HL-60/S4 (cell line): ENCODE data around the gene SERPINI1.

Source experiments
- in situ Hi-C: fragments of 300-500 bp; cut with MboI; formaldehyde crosslinking; loops from 2 replicates; pipeline ENCODE4 v1.14.3; 2022; ENCODE audit warnings: low sequenced_read_pairs

Gene SERPINI1

DNA sequence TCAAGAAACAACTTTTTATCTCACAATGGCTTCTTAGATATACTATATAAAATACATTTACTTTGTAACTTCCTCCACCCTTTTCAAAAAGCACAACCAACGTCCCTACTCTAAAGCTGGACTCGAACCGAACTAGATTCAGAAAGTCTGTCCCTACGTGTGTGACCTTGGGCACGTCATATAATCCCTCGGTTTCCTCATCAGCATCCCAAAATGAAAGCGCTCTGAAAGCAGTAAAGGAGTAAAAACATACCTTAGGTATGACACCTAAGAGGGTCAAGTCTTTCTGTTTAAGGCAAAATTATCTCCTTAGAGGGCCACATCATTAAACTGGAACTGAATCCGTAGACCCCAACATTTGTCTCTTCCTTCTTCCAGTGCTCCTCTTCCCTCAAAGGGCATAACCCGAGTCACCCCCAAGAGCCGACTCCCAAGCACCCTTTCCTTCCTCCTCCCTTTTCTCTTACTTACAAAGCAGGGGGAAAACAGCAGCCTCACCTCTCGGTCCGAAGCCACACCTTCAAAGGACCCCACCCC is 1.5 kb upstream of the SERPINI1 start:
- in situ Hi-C loops = no loop called here

- in situ Hi-C loops = no loop called here
These were observed 856 bp upstream of the SERPINI1 start, which contains the start of gene PDCD10 for GRCh38 chr3:167734498-167735232. PDCD10 (minus strand) TSS chr3:167734892; CDS start chr3:167720157, 14,735 bp downstream.

- in situ Hi-C loops = no loop called here
These were observed 805 bp downstream of the SERPINI1 start for GRCh38 chr3:167736264-167736787.

DNA sequence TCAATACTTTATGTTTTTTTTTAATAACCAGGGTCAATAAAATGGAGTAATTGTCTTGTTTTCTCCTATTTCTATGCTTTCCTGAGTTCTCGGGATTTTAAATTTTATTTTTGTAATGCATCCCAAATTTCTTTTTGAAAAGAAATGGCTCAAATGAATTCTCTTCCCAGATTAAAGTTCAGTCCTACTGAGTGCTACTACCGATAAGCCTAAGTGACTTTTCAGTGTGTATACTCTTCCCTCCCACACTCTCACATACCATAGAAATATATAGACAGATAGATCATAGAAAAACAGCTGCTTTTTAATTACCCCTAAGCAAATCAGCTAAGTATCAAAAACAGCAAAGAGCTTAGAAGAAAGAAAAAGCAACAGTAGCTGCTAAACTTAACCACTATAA is 1.5 kb downstream of the SERPINI1 start:
- in situ Hi-C loops = no loop called here

GRCh38 chr3:167738037-167738436 is 2.5 kb downstream of the SERPINI1 start:
- in situ Hi-C loops = no loop called here

DNA sequence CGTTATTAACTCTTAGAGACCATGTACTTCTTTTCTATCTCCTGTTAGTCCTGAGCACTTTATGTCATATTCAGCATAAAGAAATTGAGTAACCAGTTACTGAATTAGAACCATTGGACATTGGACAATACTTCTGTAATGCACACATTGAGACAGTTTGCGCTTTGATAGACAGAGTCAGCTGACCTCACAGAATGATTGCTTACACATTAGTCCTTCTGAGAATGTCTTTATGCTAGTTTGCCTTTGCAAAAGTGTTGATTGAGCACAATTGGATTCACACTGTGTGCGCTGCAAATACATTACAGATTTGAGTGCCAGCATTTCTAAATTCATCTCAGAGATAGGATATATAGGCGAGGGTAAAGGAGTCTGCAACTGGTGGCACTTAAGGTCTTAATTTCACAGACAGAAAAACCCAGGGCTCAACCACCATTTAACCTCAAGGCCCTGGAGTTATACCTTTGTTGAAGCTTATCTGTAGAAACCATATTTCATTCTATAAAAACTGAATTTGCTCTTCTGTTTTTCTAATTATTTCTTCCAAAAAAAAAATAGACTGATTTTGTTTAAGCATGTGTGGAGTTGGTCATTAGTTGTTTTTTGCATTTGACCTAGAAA is 3.8 kb downstream of the SERPINI1 start:
- in situ Hi-C loops = no loop called here

GRCh38 chr3:167740961-167741587 is 5.6 kb downstream of the SERPINI1 start:
- in situ Hi-C loops = no loop called here

- in situ Hi-C loops = no loop called here
These were observed 6.8 kb downstream of the SERPINI1 start for GRCh38 chr3:167742338-167742737.

- in situ Hi-C loops = no loop called here
These were observed 8.3 kb downstream of the SERPINI1 start for GRCh38 chr3:167743799-167744198.

- in situ Hi-C loops = no loop called here
These were observed 13.7 kb downstream of the SERPINI1 start for GRCh38 chr3:167749209-167749608.

DNA sequence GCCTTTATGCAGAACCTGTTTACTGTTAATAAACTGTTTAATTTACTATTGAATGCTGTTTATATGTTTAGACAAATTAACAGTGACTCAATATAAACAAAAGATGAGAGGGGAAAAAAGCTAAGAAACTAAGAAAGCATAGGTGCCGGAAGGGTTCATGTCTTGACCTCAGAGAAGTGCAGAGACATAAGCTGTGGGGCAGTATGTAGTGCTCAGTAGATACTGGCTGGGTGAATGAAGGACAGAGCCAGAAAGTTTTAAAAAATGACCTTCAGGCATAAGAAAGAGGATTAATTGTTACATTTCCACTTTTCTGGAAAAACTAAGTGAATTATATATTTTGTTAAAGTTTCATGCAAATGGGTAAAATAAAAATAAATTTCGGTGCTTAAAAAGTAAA is 14.2 kb downstream of the SERPINI1 start:
- in situ Hi-C loops = no loop called here

DNA sequence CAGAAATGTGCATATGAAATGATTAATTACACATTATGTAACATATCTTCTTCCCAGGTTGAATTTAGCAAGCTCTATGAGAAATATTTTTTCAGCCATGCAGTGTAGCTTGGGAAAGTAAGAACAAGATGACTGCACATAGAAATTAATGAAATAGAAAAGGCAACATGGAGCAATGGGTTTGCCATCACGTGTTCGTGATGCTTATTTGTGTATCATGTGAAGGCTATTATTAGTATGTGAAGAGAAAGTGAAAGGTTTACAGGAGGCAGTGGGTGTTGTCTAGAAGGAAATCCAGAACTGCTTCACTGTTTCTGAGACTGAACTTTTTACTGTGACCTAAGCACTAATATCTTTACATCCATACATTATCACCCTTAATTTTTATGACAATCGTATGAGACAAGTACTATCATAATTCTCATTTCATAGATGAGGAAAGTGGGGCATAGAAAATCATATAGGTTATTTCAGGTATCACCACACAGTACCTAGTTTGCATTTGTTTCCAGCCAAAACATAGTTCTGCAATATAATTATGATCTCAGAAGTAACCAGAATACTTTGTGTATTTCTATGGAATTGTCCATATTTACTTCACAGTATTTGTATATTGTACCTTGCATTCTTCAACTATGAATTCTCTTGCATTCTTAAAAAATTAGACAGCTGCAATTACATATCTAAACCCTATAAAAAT is 14.9 kb downstream of the SERPINI1 start:
- in situ Hi-C loops = no loop called here

DNA sequence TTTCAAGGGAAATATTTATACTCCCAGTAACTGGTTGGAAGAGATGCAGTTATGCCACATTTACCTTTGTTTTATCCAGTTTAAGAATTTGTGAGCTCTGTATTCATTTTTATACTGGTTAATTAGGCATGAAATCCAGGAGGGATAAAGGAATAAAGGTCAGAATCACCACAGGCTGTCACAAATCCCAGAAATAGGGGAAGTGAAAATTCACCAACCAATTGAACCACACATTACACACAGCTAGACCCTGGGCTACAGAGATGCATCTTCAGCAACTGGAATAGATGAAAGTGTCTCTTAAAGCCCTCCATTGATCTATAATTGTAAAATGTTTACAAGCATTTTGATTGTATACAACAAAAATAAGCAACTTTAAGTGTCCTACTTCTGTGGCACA is 18.5 kb downstream of the SERPINI1 start:
- in situ Hi-C loops = no loop called here

GRCh38 chr3:167761302-167761701 is 25.8 kb downstream of the SERPINI1 start:
- in situ Hi-C loops = no loop called here

- in situ Hi-C loops = no loop called here
These were observed 26.8 kb downstream of the SERPINI1 start for GRCh38 chr3:167762296-167762695.

DNA sequence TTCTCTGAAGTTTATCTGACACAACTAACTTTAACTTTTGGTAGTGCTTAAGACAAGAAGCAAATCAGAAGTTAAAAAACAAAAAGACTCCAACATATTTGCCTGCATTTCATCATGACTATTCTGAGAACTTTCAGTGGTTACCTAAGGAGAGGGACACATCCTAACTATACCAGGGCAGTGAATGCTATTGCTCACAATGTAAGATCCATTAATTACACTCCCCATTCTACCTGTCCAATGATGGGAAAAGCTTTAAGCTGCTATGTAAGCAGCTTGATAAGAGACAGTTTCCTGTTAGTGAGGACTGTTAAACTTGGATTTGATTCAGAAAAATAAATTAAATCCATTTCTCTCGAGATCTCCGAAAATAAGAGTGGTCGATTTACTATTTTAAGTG is 37.5 kb downstream of the SERPINI1 start:
- in situ Hi-C loops = no loop called here

DNA sequence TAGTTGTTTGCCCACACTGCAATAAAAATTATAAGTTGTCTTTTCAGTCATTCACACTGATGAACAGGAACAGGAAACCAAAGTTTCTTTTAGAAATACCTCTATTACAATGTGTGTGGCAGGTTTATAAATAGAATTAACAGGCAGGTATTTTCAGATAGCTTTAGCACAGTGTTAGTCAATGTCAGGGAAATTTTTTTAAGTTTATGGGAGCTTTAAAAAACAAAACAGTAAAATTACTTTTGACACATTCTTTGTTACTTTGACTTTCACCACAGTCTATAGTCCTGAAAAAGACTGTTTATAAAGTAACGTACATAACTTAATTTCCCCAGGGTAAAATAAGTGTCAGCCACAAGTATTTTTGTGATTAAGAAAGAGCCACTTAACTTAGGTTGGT is 38.1 kb downstream of the SERPINI1 start:
- in situ Hi-C loops = no loop called here

- in situ Hi-C loops = no loop called here
These were observed 40.7 kb downstream of the SERPINI1 start for GRCh38 chr3:167776066-167776685.

- in situ Hi-C loops = no loop called here
These were observed 41.8 kb downstream of the SERPINI1 start for GRCh38 chr3:167777356-167777755.

GRCh38 chr3:167780214-167780883 is 44.8 kb downstream of the SERPINI1 start:
- in situ Hi-C loops = no loop called here
